Left ventricle myocardium inferior (tissue), 1 donor: ENCODE results near the gene DNAJC13. TPM values are rescaled to one million over a fixed set of nuclear protein-coding genes. Genes with fewer than 3 reads are reported as not detected.
A peak's percentile ranks its signal among the peaks of the same experiment; 100 is the strongest.
"Not testable (repeated sequence)": the region's sequence is repeated elsewhere in the genome, so short reads cannot be mapped to it uniquely, and the experiment has no call there.

Source experiments
- DNase-seq: peaks from one replicate; pipeline ENCODE4 v3.0.0-alpha.2; 2020
- H3K27ac ChIP-seq: fragments of 200-600 bp; replicated peaks from 2 replicates; pipeline ENCODE4 v1.8.0; 2021
- H3K27me3 ChIP-seq: fragments of 200-600 bp; 2 replicates; pipeline ENCODE4 v1.8.0; 2021; ENCODE audit warnings: low read depth
- H3K36me3 ChIP-seq: fragments of 200-600 bp; 2 replicates; pipeline ENCODE4 v1.8.0; 2021
- H3K4me1 ChIP-seq: fragments of 200-600 bp; 2 replicates; pipeline ENCODE4 v1.8.0; 2021
- H3K4me3 ChIP-seq: fragments of 200-600 bp; 2 replicates; pipeline ENCODE4 v1.8.0; 2021; ENCODE audit warnings: mild to moderate bottlenecking, moderate library complexity
- H3K9me3 ChIP-seq: fragments of 200-600 bp; replicated peaks from 2 replicates; pipeline ENCODE4 v1.8.0; 2021
- CTCF ChIP-seq: fragments of 200-600 bp; IDR thresholded peaks from 2 replicates; pipeline ENCODE4 v1.8.0; 2021; ENCODE audit warnings: antibody characterized with exemption, mild to moderate bottlenecking, borderline replicate concordance
- intact Hi-C: fragments of 100-400 bp; cut with micrococcal nuclease; formaldehyde crosslinking; loops from one replicate; pipeline ENCODE4 v1.11.0; 2022
- long read RNA-seq: library from polyadenylated mRNA; unstranded; transcript quantifications from one replicate; pipeline ENCODE4 v2.0.0, GENCODE V29; 2021
- total RNA-seq: library from RNA; stranded (reverse); fragmentation: NEBNext Ultra II Directional; extraction: Animal tissue kit (Norgen Biotek cat#: 25700); gene quantifications from one replicate; pipeline ENCODE4 v1.2.1, GENCODE V29; 2021
- donor health status: DM: no; HTN: yes; CAD: no; lungs with severe emphysema.

DNAJC13 gene, protein sequence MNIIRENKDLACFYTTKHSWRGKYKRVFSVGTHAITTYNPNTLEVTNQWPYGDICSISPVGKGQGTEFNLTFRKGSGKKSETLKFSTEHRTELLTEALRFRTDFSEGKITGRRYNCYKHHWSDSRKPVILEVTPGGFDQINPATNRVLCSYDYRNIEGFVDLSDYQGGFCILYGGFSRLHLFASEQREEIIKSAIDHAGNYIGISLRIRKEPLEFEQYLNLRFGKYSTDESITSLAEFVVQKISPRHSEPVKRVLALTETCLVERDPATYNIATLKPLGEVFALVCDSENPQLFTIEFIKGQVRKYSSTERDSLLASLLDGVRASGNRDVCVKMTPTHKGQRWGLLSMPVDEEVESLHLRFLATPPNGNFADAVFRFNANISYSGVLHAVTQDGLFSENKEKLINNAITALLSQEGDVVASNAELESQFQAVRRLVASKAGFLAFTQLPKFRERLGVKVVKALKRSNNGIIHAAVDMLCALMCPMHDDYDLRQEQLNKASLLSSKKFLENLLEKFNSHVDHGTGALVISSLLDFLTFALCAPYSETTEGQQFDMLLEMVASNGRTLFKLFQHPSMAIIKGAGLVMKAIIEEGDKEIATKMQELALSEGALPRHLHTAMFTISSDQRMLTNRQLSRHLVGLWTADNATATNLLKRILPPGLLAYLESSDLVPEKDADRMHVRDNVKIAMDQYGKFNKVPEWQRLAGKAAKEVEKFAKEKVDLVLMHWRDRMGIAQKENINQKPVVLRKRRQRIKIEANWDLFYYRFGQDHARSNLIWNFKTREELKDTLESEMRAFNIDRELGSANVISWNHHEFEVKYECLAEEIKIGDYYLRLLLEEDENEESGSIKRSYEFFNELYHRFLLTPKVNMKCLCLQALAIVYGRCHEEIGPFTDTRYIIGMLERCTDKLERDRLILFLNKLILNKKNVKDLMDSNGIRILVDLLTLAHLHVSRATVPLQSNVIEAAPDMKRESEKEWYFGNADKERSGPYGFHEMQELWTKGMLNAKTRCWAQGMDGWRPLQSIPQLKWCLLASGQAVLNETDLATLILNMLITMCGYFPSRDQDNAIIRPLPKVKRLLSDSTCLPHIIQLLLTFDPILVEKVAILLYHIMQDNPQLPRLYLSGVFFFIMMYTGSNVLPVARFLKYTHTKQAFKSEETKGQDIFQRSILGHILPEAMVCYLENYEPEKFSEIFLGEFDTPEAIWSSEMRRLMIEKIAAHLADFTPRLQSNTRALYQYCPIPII (N-terminal part only)
- total RNA-seq: 31.0 TPM
- long read RNA-seq, partial matches to known transcripts: 11 of 11 reads
- long read RNA-seq, other reads (novel, unspliced or antisense): 0 of 11 reads

DNA sequence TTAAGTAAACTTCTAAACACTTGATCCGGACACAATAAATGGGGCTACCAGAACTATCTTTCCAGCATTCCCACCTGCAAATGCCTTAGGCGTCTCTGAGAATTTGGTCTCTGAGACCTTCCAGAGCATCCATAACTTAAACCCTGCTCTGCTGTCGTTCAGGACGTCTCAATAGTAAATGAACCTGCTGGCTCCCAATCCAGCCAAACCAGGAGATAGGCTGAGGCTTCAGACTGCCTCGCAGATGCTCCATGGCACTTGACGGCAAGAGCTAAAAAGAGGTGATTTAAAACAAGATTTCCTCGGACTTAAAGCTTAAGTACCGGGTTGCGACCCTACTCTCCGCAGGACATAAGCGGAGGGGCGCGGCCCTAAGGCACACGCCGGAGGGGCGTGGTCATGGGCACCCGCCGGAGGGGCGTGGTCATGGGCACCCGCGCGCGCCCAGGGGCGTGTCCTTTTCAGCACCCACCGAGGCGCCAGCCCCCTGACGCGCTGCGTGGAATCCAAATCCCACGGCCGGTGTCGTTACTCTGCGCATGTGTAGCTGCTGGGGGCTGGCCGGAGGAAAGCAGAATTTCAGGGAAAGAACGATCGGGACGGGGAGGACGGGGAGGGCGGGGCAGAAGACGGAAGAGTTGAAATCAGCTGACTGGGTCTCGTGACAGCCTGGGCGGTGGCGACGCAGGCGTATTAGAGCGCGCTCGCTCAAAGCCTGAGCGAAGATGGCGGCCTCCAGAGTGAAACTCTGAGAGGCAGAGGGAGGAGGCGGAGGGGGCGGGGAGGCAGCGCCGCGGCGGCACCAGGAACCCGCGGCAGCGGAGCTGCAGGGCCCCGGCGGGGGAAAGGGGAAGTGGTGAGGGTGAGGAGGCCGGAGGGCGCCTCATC is at the start of gene DNAJC13:
Gene DNAJC13 (plus strand): TSS at position 696 of the 888 bp plus-strand sequence. CDS start 17,049 bp downstream, outside the sequence.
- intact Hi-C loops: no loop called here
- H3K4me3 ChIP-seq: peak within 1 kb of the TSS; percentile 99
- H3K9me3 ChIP-seq: no peaks in the 10 kb centered on the region
- peaks cover 8% of the 10 kb centered on the region for H3K36me3 ChIP-seq
- H3K4me1 ChIP-seq: peaks cover 45% of the 10 kb centered on the region
- H3K27me3 ChIP-seq: no peaks in the 10 kb centered on the region
- TF ChIP-seq CTCF: no peak
- peak; percentile 95 for DNase-seq
- peak within 1 kb of the TSS; percentile 94 for H3K27ac ChIP-seq

DNA sequence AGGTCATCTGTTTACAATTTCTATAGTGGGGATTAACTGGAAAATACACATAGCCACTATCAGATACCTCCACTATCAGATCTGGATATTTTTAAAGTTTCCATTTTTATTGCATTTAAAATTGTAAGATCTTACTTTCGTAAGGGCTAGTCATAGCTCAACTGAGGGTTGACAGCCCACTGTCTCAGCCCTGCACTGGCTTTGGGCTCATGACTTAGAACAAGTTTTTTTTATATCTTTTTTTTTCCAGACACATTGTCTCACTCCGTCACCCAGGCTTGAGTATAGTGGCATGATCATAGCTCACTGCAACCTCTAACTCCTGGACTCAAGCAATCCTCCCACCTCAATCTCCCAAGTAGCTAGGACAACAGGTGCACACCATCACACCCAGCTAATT is 48.8 kb upstream of the DNAJC13 start:
- H3K36me3 ChIP-seq: no peaks in the 10 kb centered on the region
- peaks cover 4% of the 10 kb centered on the region for H3K9me3 ChIP-seq
- H3K4me3 ChIP-seq: no peak overlapping the region
- intact Hi-C loops: no loop called here
- no peaks in the 10 kb centered on the region for H3K4me1 ChIP-seq
- DNase-seq: no peak
- peaks cover 5% of the 10 kb centered on the region for H3K27me3 ChIP-seq
- TF ChIP-seq CTCF: no peak
- no peak overlapping the region for H3K27ac ChIP-seq

- Histone ChIP-seq H3K27ac (no peak overlapping the region), H3K9me3 (peaks cover 4% of the 10 kb centered on the region), H3K4me3 (no peak overlapping the region), H3K27me3 (peaks cover 5% of the 10 kb centered on the region), H3K36me3 (no peaks in the 10 kb centered on the region), H3K4me1 (no peaks in the 10 kb centered on the region)
- TF ChIP-seq CTCF: no peak
- intact Hi-C loops: no loop called here
- no peak for DNase-seq
These were observed 48.3 kb upstream of the DNAJC13 start for GRCh38 chr3:132368962-132369361.

GRCh38 chr3:132376945-132377354 is 40.4 kb upstream of the DNAJC13 start:
- H3K4me1 ChIP-seq, H3K36me3 ChIP-seq, H3K9me3 ChIP-seq, intact Hi-C loops, H3K27ac ChIP-seq, DNase-seq: not testable (repeated sequence)
- Histone ChIP-seq H3K27me3 (peaks cover 18% of the 10 kb centered on the region), H3K4me3 (peak overlapping the region; percentile 19)

GRCh38 chr3:132378048-132378762 is 39.1 kb upstream of the DNAJC13 start:
- DNase-seq: no peak
- TF ChIP-seq CTCF: no peak
- H3K4me3 ChIP-seq: no peak overlapping the region
- no peaks in the 10 kb centered on the region for H3K4me1 ChIP-seq
- H3K27me3 ChIP-seq: peaks cover 24% of the 10 kb centered on the region
- H3K36me3 ChIP-seq: no peaks in the 10 kb centered on the region
- H3K9me3 ChIP-seq: no peaks in the 10 kb centered on the region
- H3K27ac ChIP-seq: no peak overlapping the region
- intact Hi-C loops: no loop called here
